Prostate gland (tissue), 2 donors: ENCODE data around the gene PAFAH1B1. TPM values are rescaled to one million over a fixed set of nuclear protein-coding genes. Genes with fewer than 3 reads are reported as not detected.

Source experiments
- DNase-seq: peaks from one replicate; pipeline ENCODE4 v3.0.0-alpha.2; 2019; ENCODE audit warnings: low spot score
- H3K27ac ChIP-seq, 2 donors: fragments of 200-600 bp; sonication (generic); 2 replicates each; pipeline ENCODE4 v1.5.1; 2017 to 2019
- H3K27me3 ChIP-seq: fragments of 200-600 bp; sonication (generic); replicated peaks from 2 replicates; pipeline ENCODE4 v1.5.1; 2019; ENCODE audit not compliant: insufficient read depth
- H3K36me3 ChIP-seq, 2 donors: fragments of 200-600 bp; sonication (generic); 1 replicate in 1 of 2; 2 replicates in 1 of 2; pipeline versions ENCODE4 v1.5.1 to v1.8.1; 2017 to 2019
- H3K4me1 ChIP-seq: fragments of 200-600 bp; sonication (generic); replicated peaks from 2 replicates; pipeline ENCODE4 v1.5.1; 2019
- H3K4me3 ChIP-seq, 2 donors: fragments of 200-600 bp; sonication (generic); 2 replicates each; pipeline ENCODE4 v1.5.1; 2017 to 2019
- H3K9me3 ChIP-seq: fragments of 200-600 bp; sonication (generic); 2 replicates; pipeline ENCODE4 v1.5.1; 2017
- CTCF ChIP-seq, 4 experiments: fragments of 200-600 bp in 2 of 4; fragments of 450-650 bp in 2 of 4; sonication (generic) in 2 of 4; IDR thresholded peaks; 1 replicate in 3 of 4; 2 replicates in 1 of 4; pipeline ENCODE4 v1.5.1; 2016 to 2019; ENCODE audit warnings: antibody characterized with exemption in 4 of 4, mild to moderate bottlenecking in 2 of 4, moderate library complexity in 2 of 4
- POLR2A ChIP-seq: fragments of 450-650 bp; IDR thresholded peaks from one replicate; pipeline ENCODE4 v1.6.1; 2016; ENCODE audit warnings: antibody characterized with exemption, mild to moderate bottlenecking
- POLR2AphosphoS5 ChIP-seq: sonication (generic); formaldehyde crosslinking; IDR thresholded peaks from one replicate; pipeline ENCODE4 v1.6.1; 2017; ENCODE audit warnings: antibody characterized with exemption
- WGBS: methylation state at CpG from one replicate; pipeline ENCODE4 v1.1.5; 2018; 5-methylcytosine and 5-hydroxymethylcytosine counted together
- intact Hi-C: fragments of 100-400 bp; cut with DNase I; formaldehyde crosslinking; loops from one replicate; pipeline ENCODE4 v1.14.2; 2022
- total RNA-seq, 2 donors: library from RNA; depleted of rRNA; stranded (reverse); fragments of >200 nt; gene quantifications; one replicate each; pipeline ENCODE4 v1.1.0, GENCODE V29; 2016

The PAFAH1B1 gene
- total RNA-seq, 2 donors from 2014 or later: 47.9 to 92.9 TPM

DNA sequence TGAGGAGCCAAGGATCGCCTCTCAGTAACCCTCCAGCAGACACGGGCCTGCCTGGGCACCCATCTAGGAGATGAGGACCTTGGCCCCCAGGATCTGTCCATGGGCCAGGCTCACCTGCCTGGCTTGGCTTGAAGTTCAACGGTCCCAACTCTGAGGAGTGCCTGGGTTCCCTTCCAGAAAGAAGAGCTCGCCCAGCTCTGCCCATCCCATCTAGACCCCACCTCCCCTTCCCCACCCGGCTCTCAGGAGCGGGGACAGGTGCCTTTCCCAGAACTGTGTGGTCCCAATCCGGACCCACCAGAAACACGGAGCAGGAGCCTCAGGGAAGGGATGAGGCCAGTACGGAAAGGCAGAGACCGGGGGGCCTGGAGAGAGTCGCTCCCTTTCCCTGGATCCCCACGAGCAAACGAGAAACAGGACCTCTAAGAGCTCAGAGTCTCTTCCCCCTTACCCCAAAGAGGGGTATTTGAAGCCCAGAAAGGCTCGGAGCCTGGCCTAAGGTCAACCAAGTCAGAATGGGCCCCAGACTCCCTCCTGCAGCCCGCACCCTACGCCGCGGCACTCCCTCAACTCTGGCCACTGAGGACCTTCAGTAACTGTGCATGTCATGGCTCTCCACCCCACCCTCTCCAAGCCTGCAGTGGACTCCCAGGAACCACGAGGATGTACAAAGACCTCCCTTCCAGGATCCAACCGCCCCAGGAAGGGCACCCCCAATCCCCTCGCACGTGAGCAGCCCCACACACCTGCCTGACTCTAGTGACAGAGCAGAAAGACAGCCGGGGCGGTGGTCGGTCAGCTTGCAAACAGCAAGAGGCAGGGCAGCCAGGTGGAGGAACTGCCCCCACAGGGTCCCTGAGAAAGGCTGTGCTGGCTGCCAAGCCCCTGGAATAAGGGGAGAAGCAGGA is 112.7 kb downstream of the PAFAH1B1 start:
- no peak for TF ChIP-seq CTCF (IDR thresholded peaks at IDR 0.05)
- no peak for TF ChIP-seq POLR2A
- no peak for TF ChIP-seq POLR2AphosphoS5
- Histone ChIP-seq H3K9me3 (no peaks in the 10 kb centered on the region), H3K27me3 (no peaks in the 10 kb centered on the region), H3K27ac (no peak overlapping the region), H3K4me3 (no peak overlapping the region), H3K4me1 (peaks cover 24% of the 10 kb centered on the region), H3K36me3 (peaks cover 0 to 12% of the 10 kb centered on the region in 2 donors)
- WGBS: 89% methylated on average over 24 of the region's 25 CpGs
- intact Hi-C loops: loop anchor here (10.0 kb wide), 1 partner anchor 281 kb away; no protein-coding TSS in a partner anchor
- DNase-seq: no peak

DNA sequence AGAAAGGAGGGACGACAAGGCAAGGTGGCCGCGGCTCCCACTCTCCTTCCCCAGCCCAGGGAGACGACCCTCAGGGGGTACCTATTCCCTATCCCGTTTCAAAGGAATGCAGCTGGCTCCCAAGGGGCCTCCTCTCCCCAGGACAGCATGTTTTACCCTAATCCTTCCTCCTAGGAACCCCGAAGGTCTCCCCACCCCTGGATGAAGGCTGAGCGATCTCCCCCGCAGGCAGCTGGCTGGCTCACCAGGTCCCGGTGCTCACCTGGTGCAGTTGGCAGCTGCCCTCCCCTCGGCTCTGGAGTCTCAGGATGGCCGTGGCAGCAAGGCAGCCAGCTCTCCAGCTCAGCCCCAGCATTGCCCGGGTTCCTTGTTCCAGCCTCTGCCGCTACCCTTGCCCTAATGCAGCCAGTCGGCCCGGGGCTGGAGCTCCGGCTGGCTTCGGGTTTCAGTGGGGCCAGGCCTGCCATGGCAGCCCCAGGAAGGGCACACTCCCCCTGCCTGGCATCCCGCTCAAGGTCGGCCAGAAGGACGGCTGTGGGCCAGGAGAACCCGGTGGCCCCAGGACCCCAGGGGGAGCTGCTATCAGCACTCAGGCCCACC is 113.6 kb downstream of the PAFAH1B1 start:
- H3K27ac ChIP-seq: no peak overlapping the region
- H3K27me3 ChIP-seq: no peaks in the 10 kb centered on the region
- no peak overlapping the region for H3K4me3 ChIP-seq
- peaks cover 24% of the 10 kb centered on the region for H3K4me1 ChIP-seq
- peaks cover 0 to 9% of the 10 kb centered on the region in 2 donors for H3K36me3 ChIP-seq
- DNase-seq: no peak
- 62% methylated on average over 21 of the region's 21 CpGs for WGBS
- H3K9me3 ChIP-seq: no peaks in the 10 kb centered on the region
- TF ChIP-seq POLR2AphosphoS5: no peak
- TF ChIP-seq CTCF (IDR thresholded peaks at IDR 0.05): no peak
- TF ChIP-seq POLR2A: no peak
- intact Hi-C loops: loop anchor here (10.0 kb wide), 1 partner anchor 282 kb away; no protein-coding TSS in a partner anchor

DNA sequence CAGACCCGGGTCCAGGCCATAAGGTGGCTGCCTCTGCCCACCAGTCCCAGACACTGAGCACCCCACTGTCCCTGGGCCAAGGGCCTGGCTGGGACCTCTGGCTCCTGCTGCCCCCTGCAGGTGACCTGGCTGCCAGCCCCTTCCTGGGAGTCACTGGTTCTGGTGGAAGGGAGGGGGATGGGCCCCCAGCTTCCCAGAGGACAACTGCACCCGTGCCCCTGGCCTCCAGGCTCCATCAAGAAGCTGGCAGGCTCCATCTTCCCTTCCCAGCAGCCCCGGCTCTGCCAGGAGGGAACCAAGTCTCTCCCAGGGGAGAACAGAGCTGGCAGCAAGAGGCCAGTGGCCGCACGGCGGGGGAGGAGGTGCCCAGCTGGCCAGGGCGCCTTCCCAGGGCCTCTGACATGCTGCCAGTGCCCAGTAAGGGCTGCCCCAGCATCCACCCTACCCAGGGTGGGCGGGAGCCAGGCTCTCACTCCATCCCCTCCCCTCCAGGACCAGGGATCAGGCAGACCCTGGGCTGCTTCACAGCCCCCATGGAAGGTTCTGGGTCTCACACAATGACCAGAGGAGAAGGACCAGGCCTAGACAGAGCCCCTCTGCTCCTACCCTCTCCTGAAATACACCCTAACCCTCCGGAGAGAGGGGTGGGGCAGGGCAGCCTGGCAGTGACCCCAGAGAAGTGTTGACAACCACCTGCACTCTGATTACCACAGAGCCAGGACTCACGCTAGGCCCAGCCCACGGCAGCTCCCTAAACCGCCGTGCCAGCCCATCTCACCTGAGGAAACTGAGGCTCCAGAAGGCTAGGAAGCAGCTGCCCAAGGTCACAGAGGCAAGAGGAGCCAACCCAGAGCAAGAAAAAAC is 114.5 kb downstream of the PAFAH1B1 start:
- peaks cover 24% of the 10 kb centered on the region for H3K4me1 ChIP-seq
- H3K9me3 ChIP-seq: no peaks in the 10 kb centered on the region
- H3K36me3 ChIP-seq: peaks cover 0 to 3% of the 10 kb centered on the region in 2 donors
- no peak for DNase-seq
- H3K27me3 ChIP-seq: no peaks in the 10 kb centered on the region
- TF ChIP-seq CTCF (IDR thresholded peaks at IDR 0.05) (peak in 1 of 4 experiments; percentile 7), POLR2A (no peak)
- 64% methylated on average over 10 of the region's 13 CpGs for WGBS
- no peak overlapping the region for H3K4me3 ChIP-seq
- peak overlapping the region in 1 of 2 donors; percentile 67 for H3K27ac ChIP-seq
- intact Hi-C loops: loop anchor here (10.0 kb wide), 1 partner anchor 283 kb away; no protein-coding TSS in a partner anchor

GRCh38 chr17:2708585-2709182 is 115.2 kb downstream of the PAFAH1B1 start:
- Histone ChIP-seq H3K4me1 (peaks cover 24% of the 10 kb centered on the region), H3K27ac (peak overlapping the region; percentile 67 to 69), H3K9me3 (no peaks in the 10 kb centered on the region), H3K27me3 (no peaks in the 10 kb centered on the region), H3K36me3 (no peaks in the 10 kb centered on the region), H3K4me3 (peak overlapping the region in 1 of 2 donors; percentile 83)
- intact Hi-C loops: loop anchor here (10.0 kb wide), 1 partner anchor 284 kb away; no protein-coding TSS in a partner anchor
- no peak for DNase-seq
- WGBS: 63% methylated on average over 21 of the region's 21 CpGs
- TF ChIP-seq POLR2A: no peak
- no peak for TF ChIP-seq POLR2AphosphoS5
- no peak for TF ChIP-seq CTCF (IDR thresholded peaks at IDR 0.05)
